Measurements from ENCODE around the gene NRTN.
A peak's percentile ranks its signal among the peaks of the same experiment; 100 is the strongest.

Gene NRTN

GRCh38 chr19:5798244-5798643 is 6.6 kb upstream of the NRTN start:
- ChIA-PET POLR2A (ENCODE audit: low non-redundant PET) (no interaction called here), CTCF (interaction anchor here (1.0 kb wide), 1 partner anchor 30 kb away, joined by 5 read pairs; no protein-coding TSS in a partner anchor)
- TF ChIP-seq CTCF (conservative IDR thresholded peaks at IDR 0.05; ENCODE audit: low read depth), result no peak
- no peak for DNase-seq (ENCODE audit: low spot score)
- H3K27ac ChIP-seq, result no peak overlapping the region

GRCh38 chr19:5799247-5800241 is 5.3 kb upstream of the NRTN start:
- ChIA-PET CTCF (interaction anchor here (0.5 kb wide), 1 partner anchor 12 kb away, joined by 3 read pairs; no protein-coding TSS in a partner anchor), POLR2A (ENCODE audit: low non-redundant PET) (no interaction called here)
- no peak overlapping the region for H3K27ac ChIP-seq
- TF ChIP-seq CTCF (conservative IDR thresholded peaks at IDR 0.05; ENCODE audit: low read depth), result no peak
- no peak for DNase-seq (ENCODE audit: low spot score)

- no peak for TF ChIP-seq CTCF (conservative IDR thresholded peaks at IDR 0.05; ENCODE audit: low read depth)
- CTCF ChIA-PET, result no interaction called here
- POLR2A ChIA-PET (ENCODE audit: low non-redundant PET), result no interaction called here
- H3K27ac ChIP-seq, result no peak overlapping the region
- DNase-seq (ENCODE audit: low spot score), result no peak
Measured at GRCh38 chr19:5800361-5801270, 4.3 kb upstream of the NRTN start.

GRCh38 chr19:5801796-5802619 is 2.9 kb upstream of the NRTN start:
- no peak for TF ChIP-seq CTCF (conservative IDR thresholded peaks at IDR 0.05; ENCODE audit: low read depth)
- POLR2A ChIA-PET (ENCODE audit: low non-redundant PET), result no interaction called here
- no peak overlapping the region for H3K27ac ChIP-seq
- no peak for DNase-seq (ENCODE audit: low spot score)
- CTCF ChIA-PET, result interaction anchor here (0.5 to 0.6 kb wide), 2 partner anchors 8 to 44 kb away, joined by 3 read pairs; no protein-coding TSS in a partner anchor

GRCh38 chr19:5803441-5803751 is 1.5 kb upstream of the NRTN start:
- DNase-seq (ENCODE audit: low spot score), result no peak
- CTCF ChIA-PET, result interaction anchor here (0.5 to 1.7 kb wide), 28 partner anchors 8 to 241 kb away, joined by 3 to 20 read pairs (median 4); partner anchors contain the start of genes CAPS, CATSPERD, DUS3L and FUT3
- H3K27ac ChIP-seq, result peak overlapping the region; percentile 39; the same call in 1 of the 2 replicates
- TF ChIP-seq CTCF (conservative IDR thresholded peaks at IDR 0.05; ENCODE audit: low read depth), result no peak
- POLR2A ChIA-PET (ENCODE audit: low non-redundant PET), result interaction anchor here (1.2 kb wide), 1 partner anchor 24 kb away, joined by 4 read pairs; no protein-coding TSS in a partner anchor

All from RWPE1 (cell line).